Measurements from ENCODE around the gene ZNF865. TPM values are rescaled to one million over a fixed set of nuclear protein-coding genes. Genes with fewer than 3 reads are reported as not detected.

Gene ZNF865
- total and polyA plus RNA-seq, 10 of the 15 experiments (the other 5 are each of a cell fraction or from before 2014, with no cell fraction given) = 0.02 to 18.3 (median 0.90) TPM

- TF ChIP-seq BRCA1 (IDR thresholded peaks at IDR 0.05; ENCODE audit: low read depth, low read length) (no peak), POLR2A (IDR thresholded peaks at IDR 0.05; ENCODE audit: low read depth, low read length) (no peak), USF2 (IDR thresholded peaks at IDR 0.05; ENCODE audit: borderline replicate concordance, low read depth, low read length) (no peak)
These were observed 14.8 kb upstream of the ZNF865 start (continued) for GRCh38 chr19:55590617-55591016.

- no peak for ATAC-seq
- no peak for TF ChIP-seq HDAC6 (IDR thresholded peaks at IDR 0.05; ENCODE audit: unreplicated experiment)
- no peak for TF ChIP-seq GATAD2B (conservative IDR thresholded peaks at IDR 0.05; ENCODE audit: low read depth)
- TF ChIP-seq FOS (IDR thresholded peaks at IDR 0.05; ENCODE audit: borderline replicate concordance, extremely low read depth, insufficient read length) = no peak
- no peak for TF ChIP-seq SRF (IDR thresholded peaks at IDR 0.05; ENCODE audit: low read depth in 2 of 2, low read length in 2 of 2)
- TF ChIP-seq REST (IDR thresholded peaks at IDR 0.05; ENCODE audit: low read depth, low read length) = no peak
- TF ChIP-seq NR2C2 (IDR thresholded peaks at IDR 0.05; ENCODE audit: borderline replicate concordance, control insufficient read depth, insufficient read length, low read depth) = no peak
- no peak for TF ChIP-seq RELB (IDR thresholded peaks at IDR 0.05; ENCODE audit: low read depth)
- TF ChIP-seq BHLHE40 (IDR thresholded peaks at IDR 0.05; ENCODE audit: borderline replicate concordance in 1 of 2, low read depth in 2 of 2, low read length in 1 of 2) = no peak
- no peak for TF ChIP-seq POU2F2 (IDR thresholded peaks at IDR 0.05; ENCODE audit: borderline replicate concordance, low read depth, low read length)
- TF ChIP-seq ZNF24 (IDR thresholded peaks at IDR 0.05) = no peak
- TF ChIP-seq ATF3 (IDR thresholded peaks at IDR 0.05; ENCODE audit: borderline replicate concordance, extremely low read depth, low read depth, low read length) = no peak
- TF ChIP-seq MTA3 (IDR thresholded peaks at IDR 0.05; ENCODE audit: borderline replicate concordance, low read length) = no peak
- TF ChIP-seq HCFC1 (IDR thresholded peaks at IDR 0.05; ENCODE audit: low read length) = no peak
- no peak for TF ChIP-seq FOXK2 (IDR thresholded peaks at IDR 0.05)
- no peak for TF ChIP-seq PML (IDR thresholded peaks at IDR 0.05; ENCODE audit: low read length)
- TF ChIP-seq SP1 (IDR thresholded peaks at IDR 0.05; ENCODE audit: low read depth, low read length) = no peak
These were observed 13.9 kb upstream of the ZNF865 start for GRCh38 chr19:55591555-55591954.

More at GRCh38 chr19:55591555-55591954, 13.9 kb upstream of the ZNF865 start:
- Histone ChIP-seq H3K9me3 (replicated peaks; ENCODE audit: control insufficient read depth, insufficient read depth, low read length) (peaks cover 2% of the 10 kb centered on the region; the same call in 2 of the 3 replicates), H3K4me1 (ENCODE audit: control insufficient read depth, insufficient read depth, low read length) (peaks cover 5% of the 10 kb centered on the region), H3K4me2 (ENCODE audit: control insufficient read depth, insufficient read depth) (no peak overlapping the region), H3K27me3 (replicated peaks in 1 of 2; ENCODE audit: control insufficient read depth in 2 of 2, insufficient read depth in 2 of 2, low read length in 1 of 2) (no peaks in the 10 kb centered on the region), H3K79me2 (ENCODE audit: control insufficient read depth, insufficient read depth, low read length) (no peaks in the 10 kb centered on the region), H3K4me3 (no peak overlapping the region), H4K20me1 (ENCODE audit: control insufficient read depth, insufficient read depth) (no peaks in the 10 kb centered on the region), H3K36me3 (ENCODE audit: control insufficient read depth in 2 of 2, insufficient read depth in 2 of 2, low read length in 1 of 2) (peaks cover 0 to 8% of the 10 kb centered on the region in 2 experiments; a peak in 1 of 4 replicates), H3K9ac (ENCODE audit: control insufficient read depth, insufficient read depth, low read length) (no peak overlapping the region), H2AFZ (ENCODE audit: control insufficient read depth, low read depth, low read length) (no peak overlapping the region), H3K27ac (ENCODE audit: control insufficient read depth, insufficient read depth) (no peak overlapping the region)
- ChIA-PET SMC1A (ENCODE audit: uncharacterized antibody, unreplicated experiment) (no interaction called here), RAD21 (ENCODE audit: unreplicated experiment) (no interaction called here), CTCF (no interaction called here), POLR2A (no interaction called here)
- BruUV-seq (replicated peaks) = no TSS peak
- 95% methylated on average over 10 of the region's 10 CpGs for WGBS (ENCODE audit: insufficient coverage, insufficient replicate concordance, low lambda C conversion rate, missing lambda C conversion rate)
- no peak for DNase-seq (ENCODE audit: low read depth, low spot score)
- in situ Hi-C loops (cut with MboI) (no loop called here), intact Hi-C loops (cut with micrococcal nuclease; ENCODE audit: unreplicated experiment) (no loop called here)
- no peak for FAIRE-seq
